HG03175 (cell line): ENCODE measurements around the gene TRIM29.
"Not testable (repeated sequence)": the region's sequence is repeated elsewhere in the genome, so short reads cannot be mapped to it uniquely, and the experiment has no call there.

Experiments used
- ATAC-seq: cut with Tn5 transposase; IDR thresholded peaks from one replicate; pipeline ENCODE4 v1.9.1; 2021; ENCODE audit warnings: mild to moderate bottlenecking, moderate library complexity; ENCODE audit not compliant: unreplicated experiment

Gene TRIM29

DNA sequence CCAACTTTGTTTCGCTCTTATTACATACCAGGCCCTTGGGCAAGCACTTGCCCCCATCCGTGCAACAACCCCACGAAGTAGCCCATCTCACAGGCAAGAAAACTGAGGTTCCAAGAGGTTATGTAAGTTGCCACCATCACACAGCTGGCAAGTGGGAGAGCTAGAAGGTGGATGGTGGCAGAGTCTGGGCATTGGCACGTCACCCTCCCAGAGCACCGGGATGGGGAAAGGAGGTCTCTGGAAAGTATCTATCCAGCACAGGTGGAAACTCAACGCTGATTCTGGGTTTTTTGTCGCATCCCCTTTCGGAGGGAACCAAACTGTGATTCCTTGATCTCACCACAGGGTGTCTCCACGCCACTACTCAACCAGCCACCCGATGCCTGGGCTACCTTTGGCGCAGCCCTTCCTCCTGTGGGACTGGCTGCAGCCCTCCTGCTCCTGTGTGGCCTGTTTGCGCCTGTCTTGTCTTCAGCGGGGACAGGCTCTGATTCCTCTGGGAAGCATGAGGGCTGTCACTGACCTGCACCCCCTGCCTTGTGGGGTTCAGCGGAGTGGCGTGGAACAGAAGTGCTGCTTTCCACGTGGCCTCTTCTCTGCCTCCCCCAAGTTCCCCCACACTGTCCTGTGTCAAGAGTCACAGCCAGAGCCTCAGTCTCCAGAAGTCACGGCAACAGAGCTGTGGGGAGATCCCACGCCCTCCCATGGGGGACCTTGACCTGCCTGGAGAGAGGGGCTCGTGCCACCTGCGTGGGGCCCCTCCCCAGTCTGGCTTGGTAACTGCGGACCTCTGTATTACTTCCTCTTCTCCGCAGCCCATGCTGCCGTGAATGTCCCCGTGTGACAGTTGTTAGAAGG, 34.4 kb upstream of the TRIM29 start:
- peak; percentile 61 for ATAC-seq

DNA sequence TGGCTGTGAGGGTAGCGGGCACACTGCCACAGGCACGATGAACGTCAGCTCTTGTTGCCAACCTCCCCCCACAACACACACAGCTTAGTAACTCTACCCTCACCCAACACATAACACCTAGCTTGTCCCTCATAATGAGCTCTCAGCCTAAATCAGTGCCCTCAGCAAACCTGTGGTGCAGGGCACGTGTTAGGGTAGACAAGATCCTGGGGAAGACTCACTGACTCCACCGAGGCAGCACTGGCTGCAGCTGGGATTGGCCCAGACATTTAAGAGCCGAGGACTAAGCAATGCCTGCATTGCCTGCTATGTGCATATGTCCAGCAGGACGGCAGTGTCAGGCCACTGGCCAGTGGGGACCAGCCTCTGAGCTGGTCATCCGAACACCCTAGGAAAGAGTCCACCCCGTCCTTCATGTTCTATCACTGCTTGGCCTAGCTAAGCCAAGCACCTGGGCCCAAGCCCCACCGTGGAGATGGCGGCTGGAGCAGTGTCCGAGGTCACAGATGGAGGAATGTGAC, 32.9 kb upstream of the TRIM29 start:
- no peak for ATAC-seq

DNA sequence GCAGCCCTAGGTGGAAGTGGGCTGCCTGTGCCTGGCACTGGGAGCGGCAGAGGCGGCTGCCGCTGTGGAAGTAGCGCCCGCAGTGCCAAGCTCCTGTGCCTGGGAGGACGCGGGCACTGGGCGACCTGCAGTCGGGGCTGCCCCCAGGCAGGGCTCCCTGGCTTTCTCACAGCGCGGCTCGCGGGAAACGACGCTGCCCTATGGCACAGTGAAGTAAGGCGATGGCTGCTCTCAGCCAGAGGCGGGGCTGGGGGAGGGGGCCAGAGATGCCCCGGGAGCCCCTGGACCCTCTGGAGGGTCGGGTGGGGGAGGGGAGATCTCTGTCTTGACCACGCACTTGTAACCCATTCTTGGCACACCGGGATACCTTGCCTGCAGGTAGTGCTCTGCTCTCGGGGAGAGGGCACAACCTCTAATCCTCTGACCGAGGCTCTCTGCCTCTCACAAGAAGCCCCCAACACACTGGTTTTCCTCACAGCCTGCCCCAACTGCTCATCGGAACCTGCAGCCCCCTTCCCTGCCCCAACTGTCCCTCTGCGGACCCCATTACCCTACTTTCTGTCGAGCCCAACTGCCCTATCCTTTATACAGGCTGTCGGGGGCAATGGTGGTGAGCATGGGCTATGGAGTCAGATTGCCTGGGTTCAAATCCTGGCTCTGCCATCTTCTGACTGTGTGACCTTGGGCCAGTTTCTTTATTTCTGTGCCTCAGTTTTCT, 32.2 kb upstream of the TRIM29 start:
- no peak for ATAC-seq

DNA sequence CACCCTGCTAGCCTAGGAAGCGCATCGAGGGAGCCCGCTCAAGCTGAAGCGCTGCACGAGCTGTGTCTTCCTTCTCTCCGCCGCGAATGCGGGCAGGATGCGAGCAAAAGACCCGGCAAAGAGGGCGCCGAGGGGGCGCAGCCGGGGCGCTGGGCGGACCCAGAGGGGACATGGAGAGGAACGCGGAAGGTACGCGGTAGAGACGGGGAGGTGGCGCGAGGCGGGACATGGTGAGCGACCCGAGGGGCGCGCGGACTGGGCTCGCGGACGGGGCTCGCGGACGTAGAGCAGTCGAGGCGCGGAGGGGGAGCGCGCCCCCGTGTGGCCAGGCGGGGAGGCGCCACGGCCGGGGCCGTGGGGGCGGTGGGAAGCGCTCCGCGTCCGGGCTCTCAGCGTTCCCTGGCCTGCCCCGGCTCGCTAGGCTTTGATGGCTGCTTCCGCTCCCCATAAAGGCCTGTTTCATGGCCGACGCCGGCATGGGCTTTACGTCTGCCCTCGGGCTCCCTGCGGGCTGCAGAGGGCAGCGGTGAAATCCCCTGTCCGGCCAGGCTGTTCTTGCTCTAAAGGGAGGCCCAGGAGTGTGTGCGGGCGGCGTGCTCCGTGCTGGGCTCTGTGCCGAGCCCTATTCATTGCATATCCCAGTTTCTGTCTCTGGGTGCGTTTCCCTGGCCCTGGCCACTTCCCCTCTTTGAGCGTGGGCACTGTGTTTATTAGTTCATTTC, 31.2 kb upstream of the TRIM29 start:
- no peak for ATAC-seq

DNA sequence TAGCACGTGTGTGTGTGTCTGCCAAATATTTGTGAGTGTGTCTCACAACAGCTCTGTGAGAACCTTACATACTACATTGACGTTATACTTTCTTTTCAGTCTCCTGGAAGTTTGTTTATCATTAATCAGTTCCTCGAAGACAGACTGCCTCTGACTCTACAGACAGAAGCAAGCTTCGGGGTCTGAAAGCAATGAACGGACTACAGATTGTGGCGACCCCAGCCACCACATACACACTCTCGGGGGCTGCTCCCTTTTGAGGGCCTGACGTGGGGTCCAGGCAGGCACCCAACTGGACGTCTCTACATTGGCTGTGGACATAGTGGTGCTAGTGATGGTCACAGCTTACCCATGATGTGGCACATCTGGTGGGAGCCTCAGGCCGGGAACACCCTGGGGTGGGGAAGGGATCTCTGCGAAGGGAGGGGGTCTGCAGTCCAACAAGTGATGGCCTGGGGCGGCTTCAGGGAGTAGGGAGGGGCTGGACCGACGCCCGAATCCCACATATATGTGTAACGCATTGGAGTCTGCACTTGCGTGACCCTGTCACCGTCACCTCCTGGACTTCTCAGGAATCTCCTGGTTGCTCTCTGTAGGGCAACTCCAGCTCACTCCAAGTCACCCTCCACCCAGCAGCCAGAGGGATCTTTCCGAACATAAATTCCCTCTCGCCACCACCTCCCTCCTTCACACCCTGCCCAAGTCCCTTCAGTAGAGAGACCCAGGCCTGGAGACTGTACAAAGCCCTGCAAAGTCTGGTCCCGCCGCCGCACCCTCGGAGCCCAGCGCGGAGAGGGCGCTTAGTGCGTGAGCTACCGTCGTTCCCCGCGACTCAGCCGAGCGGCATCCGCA, 30.4 kb upstream of the TRIM29 start:
- ATAC-seq: no peak

DNA sequence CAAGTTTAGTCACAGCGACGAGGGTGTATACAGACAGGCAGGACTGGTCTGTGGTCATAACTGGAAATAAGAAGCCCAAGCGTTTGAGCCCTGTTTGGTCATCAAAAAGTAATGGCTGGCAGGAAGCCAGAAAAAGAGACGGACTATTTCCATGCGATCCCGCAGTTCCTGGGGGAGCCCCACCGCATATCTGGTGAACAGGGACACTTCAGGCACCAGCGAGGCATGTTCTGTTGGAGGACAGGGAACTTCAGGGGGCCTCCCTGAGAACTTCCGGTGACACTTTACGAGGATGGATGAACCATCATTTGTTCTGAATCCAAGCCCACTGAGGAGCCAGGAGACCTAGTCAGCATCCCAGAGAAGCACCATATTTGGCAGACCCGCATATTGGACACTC, 29.7 kb upstream of the TRIM29 start:
- no peak for ATAC-seq

DNA sequence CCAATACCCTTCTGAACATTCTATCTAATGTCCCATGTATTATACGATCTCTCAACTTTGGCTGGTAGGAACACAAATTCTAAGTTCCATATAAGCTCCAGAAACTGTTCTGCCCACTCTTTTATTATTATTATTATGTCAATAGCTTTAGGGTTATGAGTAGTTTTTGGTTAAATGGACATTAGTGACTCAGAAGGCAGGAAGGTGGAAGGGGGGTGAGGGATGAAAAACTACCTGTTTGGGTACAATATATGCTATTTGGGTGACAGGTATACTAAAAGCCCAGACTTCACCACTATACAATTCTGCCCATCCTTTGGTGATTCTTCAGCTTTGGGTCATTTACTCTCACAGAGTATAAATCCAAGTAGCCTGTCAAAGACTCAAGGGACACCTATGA, 22.5 kb upstream of the TRIM29 start:
- no peak for ATAC-seq

DNA sequence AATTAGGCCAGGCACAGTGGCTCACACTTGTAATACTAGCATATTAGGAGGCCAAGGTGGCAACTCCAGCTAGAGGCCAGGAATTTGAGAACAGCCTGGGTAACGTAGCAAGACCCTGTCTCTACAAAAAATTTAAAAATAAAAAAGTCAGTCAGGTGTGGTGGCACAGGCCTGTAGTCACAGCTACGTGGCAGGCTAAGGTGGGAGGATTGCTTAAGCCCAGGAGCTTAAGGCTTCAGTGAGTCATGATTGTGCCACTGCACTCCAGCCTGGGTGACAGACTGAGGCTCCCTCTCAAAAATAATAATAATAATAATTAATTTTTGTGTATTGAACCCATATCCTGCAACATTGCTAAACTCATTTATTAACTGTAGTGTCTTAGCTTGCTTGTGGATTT, 15.3 kb upstream of the TRIM29 start:
- ATAC-seq: no peak

DNA sequence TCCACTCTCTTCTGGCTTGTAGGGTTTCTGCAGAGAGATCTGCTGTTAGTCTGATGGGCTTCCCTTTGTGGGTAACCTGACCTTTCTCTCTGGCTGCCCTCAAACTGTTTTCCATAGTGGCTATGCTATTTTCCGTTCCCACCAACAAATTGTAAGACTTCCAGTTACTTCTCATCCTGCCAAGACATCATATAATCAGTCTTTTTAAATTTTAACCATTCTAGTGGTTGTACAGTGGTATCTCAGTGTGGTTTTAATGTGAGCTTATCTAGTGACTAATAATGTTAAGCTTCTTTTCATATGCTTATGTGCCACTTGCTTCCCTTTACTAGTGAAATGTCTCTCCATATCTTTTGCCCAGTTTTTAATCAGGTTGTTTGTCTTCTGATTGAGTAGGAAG, 13.6 kb upstream of the TRIM29 start:
- no peak for ATAC-seq

DNA sequence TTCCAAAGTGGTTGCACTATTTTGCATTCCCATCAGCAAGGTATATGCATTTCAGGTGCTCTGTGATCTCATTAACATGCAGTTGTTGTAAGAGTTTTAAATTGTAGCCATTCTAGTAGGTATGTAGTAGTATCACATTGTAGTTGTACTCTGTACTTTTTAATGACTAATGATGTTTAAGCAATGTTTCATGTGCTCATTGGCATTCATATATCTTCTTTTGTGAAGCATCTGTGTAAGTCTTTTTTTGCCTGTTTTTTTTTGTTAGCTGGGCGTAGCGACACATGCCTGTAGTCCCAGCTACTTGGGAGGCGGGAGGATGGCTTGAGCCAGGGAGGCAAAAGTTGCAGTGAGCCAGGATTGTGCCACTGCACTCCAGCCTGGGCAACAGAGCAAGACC, 11.3 kb upstream of the TRIM29 start:
- no peak for ATAC-seq

DNA sequence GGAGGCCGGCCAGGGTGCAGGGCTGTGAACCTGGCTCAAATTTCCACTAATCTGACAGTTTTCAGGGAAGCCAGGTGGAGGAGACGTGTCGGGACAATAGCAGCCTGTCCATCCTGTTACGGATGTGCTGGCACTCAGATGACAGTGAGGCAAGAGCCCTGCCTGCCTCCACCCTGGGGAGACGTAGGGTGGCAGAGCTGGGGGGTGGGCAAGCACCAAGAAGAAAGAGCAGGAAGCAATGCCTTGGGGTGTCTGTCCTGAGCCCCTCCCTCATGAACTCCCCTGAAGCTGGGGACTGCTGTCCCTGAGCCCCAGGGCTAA, 10.0 kb upstream of the TRIM29 start:
- no peak for ATAC-seq

DNA sequence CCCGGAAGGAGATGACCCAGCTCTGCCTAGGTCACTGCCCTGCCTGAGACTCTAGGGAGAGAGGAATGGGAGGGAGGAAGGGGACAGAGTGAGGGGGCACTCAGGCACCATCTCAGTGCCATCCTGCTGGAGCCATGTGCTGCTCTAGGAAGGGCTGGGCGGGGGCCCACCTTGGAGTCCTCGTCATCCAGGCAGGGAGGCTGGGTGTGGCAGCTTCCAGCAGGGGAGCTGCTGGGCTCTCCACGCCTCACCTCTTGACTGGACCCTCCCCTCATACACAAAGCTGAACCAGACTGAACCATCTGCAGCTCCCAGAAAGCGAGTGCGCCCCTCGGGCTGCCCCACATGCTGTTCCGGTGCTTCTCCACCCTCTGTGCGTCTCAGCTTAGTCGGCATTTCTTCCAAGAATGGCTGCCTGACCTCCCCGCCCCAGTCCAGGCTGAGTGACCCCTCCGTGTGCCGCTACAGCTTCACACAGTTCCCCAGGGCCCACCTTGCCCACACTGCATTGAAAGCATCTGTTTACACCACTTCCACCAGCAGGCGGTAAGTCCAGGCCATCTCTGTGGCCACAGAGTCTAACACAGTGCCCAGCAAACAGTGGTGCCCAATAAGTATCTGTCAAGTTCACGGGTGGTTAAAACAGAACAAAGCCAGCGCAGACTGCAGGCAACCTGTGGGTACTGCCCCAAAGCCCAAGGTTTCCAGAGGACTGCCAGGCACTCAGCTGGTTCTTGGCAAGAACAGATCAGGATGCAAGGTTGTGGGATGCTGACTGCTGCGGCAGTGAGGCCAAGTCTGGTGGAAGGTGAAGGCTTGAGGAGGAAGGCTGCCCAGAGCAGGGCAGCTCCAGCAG, 9.4 kb upstream of the TRIM29 start:
- ATAC-seq: no peak

DNA sequence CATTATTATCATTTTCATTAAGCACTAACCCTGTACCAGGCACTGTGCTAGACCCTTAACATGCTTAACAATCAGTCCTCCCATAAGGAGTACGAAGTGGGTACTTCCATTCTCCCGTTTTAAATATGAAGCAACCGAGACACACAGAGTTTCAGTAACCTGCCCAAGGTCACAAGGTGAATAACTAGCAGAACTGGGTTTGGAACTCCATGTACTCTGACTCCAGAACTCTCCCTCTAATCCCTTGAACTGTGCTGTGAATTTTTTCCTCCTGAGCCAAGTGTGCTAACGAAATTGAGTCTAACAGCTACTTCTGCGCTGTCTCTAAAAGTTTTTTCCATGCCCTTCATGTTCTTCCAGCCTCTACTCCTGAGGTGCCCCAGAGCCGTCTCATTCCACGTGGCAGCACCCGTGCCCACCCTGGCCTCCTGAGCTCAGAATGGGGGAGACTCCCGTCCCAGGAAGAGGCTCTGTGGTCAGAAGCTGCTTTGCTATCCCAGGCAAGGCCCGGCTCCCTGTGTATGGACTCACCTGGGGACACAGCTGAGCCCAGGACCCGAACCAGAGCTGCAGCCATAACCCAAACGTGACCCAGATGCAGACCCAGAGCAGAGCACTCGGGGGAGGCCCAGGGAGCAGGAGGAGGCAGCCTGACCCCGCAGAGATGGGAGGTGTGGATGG, 8.6 kb upstream of the TRIM29 start:
- no peak for ATAC-seq

DNA sequence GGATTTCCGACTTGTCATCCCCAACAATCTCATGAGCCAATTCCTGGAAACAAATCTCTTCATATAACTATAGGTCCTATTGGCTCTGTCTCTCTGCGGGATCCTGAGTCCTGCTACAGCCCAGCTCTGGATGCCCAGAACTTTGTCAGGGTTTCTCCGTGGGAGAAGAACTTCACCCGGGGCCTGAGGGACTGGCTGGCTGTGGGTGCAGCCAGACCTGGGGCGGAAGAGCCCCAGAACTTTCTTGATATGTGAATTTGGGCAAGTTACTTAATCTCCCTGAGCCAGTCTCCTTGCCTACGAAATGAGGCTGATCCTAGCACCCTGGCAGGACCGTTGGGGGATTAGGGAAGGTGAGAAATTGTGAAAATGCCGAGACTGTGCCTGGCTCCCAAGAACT, 6.6 kb upstream of the TRIM29 start:
- no peak for ATAC-seq

DNA sequence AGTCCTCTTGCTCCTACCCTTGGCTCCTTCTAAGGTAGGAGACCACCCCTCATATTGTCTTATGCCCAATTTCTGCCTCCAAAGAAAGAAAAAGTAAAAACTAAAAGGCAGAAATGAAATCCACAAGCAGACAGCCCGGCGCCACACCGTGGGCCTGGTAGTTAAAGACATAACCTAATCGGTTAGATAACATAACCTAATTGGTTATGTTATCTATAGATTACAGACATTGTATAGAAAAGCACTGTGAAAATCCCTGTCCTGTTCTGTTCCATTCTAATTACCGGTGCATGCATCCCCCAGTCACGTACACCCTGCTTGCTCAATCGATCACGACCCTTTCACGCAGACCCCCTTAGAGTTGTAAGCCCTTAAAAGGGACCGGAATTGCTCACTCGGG, 5.6 kb upstream of the TRIM29 start:
- ATAC-seq: not testable (repeated sequence)

DNA sequence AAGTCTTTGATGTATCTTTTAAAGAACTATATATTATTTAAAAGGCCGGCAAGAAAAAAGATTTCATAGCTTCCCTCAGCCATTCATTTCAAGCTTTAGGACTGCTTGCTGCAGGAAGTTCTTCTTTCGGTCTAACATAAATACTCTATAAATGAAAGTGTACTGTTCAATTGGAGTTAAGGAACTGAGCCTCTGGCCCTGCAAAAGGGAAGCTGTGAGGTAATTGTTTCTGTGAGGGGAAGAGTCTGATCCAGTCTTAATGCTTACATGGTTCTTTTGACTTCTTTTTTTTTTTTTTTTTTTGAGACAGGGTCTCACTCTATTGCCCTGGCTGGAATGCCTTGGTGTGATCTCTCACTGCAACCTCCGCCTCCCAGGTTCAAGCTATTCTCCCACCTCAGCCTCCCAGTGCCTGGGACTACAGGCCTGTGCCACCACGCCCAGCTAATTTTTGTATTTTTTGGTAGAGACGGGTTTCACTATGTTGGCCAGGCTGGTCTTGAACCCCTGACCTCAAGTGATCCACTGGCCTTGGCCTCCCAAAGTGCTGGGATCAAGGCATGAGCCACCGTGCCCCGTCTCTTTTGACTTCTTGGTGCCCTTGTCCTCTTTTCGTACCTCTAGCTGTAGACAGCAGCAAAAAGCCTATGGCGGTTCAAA, 4.7 kb upstream of the TRIM29 start:
- no peak for ATAC-seq

DNA sequence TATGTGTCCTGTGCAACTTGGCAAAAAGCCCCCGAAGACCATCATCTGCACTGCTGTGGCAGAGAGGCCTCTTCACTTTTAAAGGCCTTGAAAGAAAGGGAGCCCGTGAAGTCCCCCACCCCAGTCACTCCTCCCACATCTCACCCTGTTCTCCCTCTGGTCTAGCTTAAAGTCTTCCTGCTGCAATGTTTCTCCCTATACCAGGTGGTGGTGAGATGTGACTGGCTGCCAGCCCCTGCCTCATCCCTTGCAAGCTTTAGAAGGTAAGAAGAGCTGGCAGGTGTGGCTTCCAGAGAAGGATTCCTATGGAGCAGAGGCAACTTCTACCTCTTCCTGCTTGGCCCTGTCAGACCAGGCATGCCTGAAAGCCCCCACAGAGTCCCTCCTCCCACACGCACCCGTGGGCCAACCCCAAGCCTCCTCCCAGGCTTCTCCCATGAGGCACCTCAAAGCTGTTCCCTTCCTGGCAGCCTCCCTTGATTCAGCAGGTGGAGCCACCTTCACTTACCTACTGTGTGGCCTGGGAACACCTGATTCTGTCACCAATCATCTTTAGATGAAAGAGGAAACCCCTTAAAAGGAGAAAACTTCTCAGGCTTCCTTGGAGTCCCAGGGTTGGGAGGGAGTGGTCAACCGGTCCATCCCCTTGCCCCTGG, 4.0 kb upstream of the TRIM29 start:
- no peak for ATAC-seq

DNA sequence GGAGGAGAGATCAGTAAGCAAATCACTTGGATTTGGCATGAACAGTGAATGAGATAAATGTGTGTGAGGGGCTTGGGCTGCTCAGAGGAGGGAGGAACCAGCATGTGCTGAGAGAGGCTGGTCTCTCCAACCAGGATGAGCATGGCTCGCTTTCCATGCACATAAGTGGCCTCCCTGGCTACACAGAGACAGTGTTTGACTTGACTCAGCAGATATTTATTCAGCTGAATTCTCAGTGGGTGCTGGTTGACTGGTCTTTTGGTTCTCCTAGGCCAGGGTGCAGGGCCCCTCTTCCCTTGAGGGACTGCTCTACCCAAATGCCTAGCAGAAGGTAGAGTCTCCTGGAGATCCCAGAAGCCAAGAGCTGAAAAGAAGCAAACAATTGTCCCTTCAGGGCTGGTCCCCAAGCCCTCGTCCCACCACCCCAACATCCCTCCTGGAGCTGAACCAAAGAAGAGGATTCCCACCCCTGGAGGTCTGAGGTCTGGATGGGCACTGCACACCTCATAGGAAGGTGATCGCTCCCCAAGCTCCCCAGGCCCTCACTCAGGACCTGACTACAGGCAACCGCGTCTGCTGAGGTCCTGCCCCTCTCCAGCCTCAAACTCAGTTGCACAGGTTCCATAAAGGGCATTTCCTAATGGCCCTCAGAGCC, 3.3 kb upstream of the TRIM29 start:
- ATAC-seq: no peak
